Esophagus squamous epithelium (tissue), 4 donors: ENCODE data around the gene TMEM178B.

Experiments used
- CTCF ChIP-seq, 6 experiments: fragments of 450-650 bp in 4 of 6; fragments of 200-600 bp in 2 of 6; sonication (generic) in 2 of 6; IDR thresholded peaks; one replicate each; pipeline ENCODE4 v1.5.1; 2016 to 2019; ENCODE audit warnings: antibody characterized with exemption in 6 of 6, mild to moderate bottlenecking in 4 of 6, moderate library complexity in 4 of 6
- POLR2A ChIP-seq, 4 donors: fragments of 450-650 bp; IDR thresholded peaks; one replicate each; pipeline ENCODE4 v1.6.1; 2017; ENCODE audit warnings: antibody characterized with exemption in 4 of 4, mild to moderate bottlenecking in 4 of 4, moderate library complexity in 3 of 4

- TF ChIP-seq CTCF (IDR thresholded peaks at IDR 0.05), result no peak
- no peak for TF ChIP-seq POLR2A (IDR thresholded peaks at IDR 0.05)
These were observed 201.5 kb downstream of the TMEM178B start for GRCh38 chr7:141275350-141275749.
